Embryonic facial prominence (tissue), 1 donor: Measurements from ENCODE around the gene CAMSAP1.

Experiments
- DNase-seq: peaks from one replicate; pipeline ENCODE4 v3.0.0-alpha.2; 2016; ENCODE audit errors: extremely low spot score

Gene CAMSAP1

DNA sequence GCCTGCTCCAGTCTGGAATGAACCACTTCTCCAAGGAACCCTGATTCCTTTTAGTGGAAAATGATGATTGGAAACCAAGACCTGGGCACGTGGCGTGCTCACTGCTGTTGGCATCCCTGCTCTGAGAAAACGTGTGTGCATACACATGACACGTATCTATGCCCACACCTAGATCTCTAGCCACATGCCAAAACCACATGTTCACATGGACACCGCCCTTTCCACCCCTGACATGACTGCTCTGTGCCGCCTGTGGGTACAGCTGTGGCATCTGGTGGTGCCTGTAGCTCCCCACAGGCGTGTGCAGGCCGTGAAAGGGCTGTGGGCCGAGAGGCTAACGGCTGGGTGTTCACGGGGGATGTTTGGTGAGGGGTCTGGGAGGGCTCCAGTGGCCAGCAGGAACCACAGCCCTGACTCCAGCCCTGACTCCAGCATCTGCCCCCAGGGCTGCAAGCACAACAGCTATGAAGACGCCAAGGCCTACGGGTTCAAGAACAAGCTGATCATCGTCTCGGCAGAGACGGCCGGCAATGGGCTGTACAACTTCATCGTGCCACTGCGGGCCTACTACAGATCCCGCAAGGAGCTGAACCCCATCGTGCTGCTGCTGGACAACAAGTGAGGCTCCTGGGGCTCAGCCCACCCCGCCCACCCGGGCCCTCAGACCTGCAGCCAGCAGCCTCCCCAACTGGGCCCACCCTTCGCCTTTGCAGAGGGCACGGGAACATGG is 130.3 kb downstream of the CAMSAP1 start:
- no peak for DNase-seq

DNA sequence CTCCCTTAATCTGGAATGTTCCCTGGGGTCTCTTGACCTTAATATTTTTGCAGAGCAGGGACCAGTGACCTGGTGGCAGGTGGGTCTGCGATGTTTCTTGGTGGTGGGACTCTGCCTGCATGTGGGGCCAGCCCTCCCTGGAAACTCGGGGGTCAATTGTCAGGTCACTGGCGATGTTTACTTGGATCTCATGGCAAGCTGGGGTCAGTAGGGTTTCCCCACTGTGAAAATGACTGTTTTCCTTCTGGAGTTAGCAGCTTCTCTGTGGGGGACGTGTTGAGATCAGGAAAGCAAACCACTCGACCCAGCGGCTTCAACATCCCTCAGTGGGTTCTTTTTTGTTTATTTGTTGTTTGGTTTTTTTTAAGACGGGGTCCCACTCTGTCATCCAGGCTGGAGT is 131.4 kb downstream of the CAMSAP1 start:
- no peak for DNase-seq

DNA sequence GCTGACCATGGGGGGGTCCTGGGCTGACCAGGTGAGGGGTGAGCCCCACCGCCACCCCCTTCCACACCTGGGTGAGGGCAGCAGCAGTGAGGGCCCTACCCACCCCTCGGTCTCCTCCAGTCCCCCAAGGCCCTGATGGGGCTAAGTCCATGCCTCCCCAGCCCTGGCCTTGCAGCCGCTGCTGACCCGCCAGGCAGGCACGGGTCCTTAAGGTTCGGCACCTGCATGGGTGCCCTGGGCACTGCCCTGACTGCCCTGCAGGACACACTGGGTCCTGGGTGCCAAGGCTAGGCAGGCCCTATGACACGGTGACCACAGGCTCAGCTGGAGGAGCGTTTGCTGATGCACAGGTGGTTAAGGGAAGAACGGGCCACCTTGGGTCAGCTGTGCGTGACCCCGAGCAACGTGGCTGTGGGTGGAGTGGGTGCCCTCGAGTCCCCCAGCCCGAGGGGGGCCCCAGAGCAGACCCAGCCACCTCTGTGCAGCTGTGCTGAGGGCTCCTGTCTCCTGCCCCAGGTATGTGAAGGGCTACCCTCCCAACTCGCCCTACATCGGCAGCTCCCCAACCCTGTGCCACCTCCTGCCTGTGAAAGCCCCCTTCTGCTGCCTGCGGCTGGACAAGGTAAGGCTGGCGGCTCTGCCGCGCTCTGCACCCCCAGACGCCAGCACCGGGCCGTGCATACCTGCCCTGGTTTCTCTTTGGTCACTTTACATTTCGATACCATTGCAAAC is 132.4 kb downstream of the CAMSAP1 start:
- no peak for DNase-seq

DNA sequence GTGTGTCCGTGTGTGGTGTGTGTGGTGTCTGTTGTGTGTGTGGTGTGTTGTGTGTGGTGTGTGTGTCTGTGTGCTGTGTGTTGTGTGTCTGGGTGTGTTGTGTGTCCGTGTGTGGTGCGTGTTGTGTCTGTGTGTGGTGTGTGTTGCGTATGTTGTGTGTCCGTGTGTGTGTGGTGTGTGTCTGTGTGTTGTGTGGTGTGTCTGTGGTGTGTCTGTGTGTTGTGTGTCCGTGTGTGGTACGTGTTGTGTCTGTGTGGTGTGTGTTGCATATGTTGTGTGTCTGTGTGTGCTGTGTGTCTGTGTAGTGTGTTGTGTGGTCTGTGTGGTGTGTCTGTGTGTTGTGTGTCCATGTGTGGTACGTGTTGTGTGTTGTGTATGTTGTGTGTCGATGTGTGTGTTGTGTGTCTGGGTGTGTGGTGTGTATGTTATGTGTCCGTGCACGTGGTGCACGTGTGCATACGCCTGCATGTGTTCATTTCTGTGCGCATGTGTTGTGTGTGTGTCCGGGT is 133.1 kb downstream of the CAMSAP1 start:
- DNase-seq: no peak

DNA sequence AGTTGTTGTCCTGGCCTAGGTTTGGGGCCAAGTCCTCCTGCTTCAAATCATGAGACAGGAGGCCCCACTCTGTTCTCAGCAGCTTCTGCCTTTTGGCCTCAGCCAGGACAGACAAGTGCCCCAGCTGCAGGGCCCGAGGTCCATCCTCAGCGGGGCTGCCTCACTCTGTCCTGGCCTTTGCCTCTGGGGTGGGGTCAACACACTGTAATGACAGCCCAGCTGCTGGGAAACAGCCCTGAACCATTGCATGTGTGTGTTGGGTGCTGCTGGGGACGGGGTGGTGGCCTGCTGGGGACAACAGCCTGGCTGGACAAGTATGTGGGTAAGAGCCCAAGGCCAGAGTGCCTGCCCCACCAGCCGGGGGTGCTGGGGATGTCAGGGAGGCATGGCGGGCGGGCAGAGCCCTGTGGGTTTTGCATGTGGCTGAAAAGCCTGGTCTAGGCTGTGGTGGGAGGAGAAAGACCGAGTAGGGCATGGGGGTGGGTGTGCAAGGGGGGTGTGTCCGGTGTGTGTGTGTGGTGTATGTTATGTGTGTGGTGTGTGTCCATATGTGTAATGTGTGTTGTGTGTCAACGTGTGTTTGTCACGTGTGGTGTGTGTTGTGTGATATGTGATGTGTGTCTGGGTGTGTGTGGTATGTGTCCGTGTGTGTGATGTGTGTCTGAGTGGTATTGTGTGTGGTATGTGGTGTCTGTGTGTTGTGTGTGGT is 133.7 kb downstream of the CAMSAP1 start:
- no peak for DNase-seq

DNA sequence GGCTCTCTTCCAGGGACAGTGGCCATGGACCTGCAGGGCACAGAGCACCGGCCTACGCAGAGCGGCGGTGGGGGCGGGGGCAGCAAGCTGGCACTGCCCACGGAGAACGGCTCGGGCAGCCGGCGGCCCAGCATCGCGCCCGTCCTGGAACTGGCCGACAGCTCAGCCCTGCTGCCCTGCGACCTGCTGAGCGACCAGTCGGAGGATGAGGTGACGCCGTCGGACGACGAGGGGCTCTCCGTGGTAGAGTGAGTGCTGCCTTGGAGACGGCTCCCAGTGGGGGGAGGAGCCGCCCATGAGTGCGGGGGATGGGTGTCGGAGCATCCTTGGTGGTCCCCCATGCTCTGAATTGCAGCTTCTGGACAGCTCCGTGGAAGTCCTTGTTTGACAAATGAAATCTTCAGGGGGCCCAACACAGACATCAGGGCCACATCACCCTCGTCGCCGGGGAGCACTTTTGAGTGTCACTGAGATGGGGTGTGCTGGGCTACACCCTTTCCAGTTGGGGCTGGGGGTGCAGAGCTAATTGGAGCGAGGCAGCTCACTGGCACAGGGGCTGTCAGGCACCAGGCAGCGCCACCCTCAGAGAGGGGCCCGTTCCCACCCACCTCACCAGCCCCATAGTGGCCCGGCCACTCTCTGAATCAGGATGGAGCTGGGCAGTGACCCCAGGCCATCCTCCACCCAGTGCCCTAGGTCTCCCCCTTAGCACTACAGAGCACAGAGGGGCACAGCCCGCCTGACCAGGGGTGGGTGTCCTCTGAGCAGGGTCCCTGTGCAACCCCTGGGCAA is 134.4 kb downstream of the CAMSAP1 start:
- DNase-seq: no peak

DNA sequence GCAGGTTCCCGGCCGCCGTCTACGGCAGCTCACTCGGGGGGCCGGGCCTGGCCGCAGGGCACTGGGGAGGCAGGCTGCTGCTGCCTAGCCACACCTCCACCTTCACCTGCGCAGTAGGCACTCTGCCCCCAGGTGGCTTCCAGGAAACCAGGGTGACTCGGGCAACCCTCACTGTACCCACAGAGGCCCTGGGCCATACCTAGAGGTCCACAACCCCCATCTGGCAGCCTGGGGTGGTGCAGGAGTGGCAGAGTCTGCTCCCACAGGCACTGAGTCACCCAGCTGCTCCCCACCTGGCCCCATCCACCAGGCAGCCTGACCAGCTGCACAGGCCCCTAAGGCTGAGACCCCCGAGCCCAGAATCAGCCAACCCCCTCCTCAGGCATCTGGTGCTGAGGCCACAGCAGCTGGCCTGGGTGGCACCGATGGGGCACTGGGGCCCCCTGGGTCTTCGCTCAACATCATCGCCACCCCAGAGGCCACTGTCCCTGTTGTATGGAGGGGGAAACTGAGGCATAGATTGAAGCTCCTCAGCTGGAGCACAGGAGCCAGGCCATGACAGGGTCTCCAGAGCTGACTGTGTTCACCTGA is 135.2 kb downstream of the CAMSAP1 start:
- no peak for DNase-seq

DNA sequence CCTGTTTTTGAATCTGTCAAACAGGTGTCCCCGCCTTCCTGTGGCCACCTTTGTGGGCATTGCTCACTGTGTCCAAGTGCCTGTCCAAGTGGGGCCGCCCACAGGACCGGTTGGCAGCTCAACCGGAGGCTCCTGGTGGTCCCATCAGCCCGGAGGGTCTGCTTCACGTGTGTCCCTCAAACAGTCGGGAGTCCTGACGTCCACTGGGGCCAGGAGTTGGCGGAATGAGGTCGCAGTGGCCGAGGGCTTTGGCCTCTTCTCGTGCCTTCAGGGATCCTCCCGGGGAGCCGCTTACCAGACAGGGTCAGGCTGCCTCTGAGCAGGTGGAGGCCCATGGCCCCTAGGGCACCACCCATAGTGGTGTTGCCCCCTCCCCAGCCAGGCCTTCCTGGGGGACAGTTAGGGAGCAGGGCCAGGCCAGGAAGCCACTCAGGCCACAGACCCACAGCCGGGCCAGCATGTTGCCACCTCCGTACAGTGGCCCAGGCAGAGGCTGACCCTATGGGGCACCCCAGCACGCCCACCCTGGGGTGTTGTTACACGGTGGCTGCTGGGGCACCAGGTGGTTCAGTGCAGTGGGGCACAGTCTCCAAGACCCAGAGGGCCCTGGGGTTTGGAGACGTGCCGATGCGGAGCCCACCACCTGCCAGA is 135.8 kb downstream of the CAMSAP1 start:
- no peak for DNase-seq

DNA sequence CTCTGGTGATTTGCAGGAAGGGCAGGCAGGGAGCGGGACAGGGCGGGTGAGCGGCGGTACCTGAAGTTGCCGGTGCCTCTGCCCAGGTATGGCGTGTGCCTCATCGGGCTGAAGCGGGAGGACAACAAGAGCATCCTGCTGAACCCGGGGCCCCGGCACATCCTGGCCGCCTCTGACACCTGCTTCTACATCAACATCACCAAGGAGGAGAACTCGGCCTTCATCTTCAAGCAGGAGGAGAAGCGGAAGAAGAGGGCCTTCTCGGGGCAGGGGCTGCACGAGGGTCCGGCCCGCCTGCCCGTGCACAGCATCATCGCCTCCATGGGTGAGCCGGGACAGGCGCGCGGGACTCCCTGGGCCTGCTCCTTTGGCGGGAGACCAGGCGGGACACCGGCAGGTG is 136.6 kb downstream of the CAMSAP1 start:
- no peak for DNase-seq

DNA sequence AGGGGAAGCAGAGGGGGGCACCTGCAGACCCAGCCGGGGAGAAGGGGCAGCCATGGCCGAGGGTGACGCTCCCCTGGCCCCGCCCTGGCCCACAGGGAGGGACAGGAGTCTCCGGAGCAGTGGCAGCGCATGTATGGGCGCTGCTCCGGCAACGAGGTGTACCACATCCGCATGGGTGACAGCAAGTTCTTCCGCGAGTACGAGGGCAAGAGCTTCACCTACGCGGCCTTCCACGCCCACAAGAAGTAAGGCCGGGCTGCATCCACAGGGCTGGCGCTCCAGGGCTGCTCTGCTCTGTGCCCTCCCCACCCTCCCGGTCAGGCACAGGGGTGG is 137.2 kb downstream of the CAMSAP1 start:
- no peak for DNase-seq

DNA sequence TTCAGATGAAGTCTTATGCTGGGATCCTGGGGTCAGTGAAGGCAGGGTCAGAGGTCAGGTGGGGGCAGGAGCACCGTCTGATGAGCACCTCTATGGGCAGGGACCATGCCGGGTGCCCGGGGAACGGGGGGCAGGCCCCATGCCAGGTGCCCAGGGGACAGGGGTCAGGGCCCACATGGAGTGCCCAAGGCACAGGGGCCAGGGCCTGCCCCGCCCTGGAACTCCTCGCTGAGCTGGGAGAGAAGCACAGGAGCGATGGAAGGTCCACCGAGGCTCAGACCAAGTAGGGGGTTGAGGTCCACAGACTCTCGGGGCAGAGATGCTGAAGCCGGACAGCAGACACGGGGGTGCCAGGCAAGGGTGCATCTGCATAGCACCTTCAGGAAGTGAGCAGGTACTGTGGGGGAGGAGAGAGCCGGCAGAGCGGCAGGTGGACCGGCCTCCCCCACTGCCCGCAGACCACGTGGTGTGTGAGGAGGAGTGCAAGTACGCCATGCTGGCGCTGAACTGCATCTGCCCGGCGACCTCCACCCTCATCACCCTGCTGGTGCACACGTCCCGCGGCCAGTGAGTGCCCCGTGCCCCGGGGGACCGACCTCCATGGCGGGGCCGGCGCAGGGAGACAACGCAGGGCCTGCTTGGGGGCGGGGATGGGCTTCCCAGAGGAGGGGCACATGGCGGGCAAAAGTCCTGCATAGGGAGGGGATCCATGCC is 137.7 kb downstream of the CAMSAP1 start:
- no peak for DNase-seq

DNA sequence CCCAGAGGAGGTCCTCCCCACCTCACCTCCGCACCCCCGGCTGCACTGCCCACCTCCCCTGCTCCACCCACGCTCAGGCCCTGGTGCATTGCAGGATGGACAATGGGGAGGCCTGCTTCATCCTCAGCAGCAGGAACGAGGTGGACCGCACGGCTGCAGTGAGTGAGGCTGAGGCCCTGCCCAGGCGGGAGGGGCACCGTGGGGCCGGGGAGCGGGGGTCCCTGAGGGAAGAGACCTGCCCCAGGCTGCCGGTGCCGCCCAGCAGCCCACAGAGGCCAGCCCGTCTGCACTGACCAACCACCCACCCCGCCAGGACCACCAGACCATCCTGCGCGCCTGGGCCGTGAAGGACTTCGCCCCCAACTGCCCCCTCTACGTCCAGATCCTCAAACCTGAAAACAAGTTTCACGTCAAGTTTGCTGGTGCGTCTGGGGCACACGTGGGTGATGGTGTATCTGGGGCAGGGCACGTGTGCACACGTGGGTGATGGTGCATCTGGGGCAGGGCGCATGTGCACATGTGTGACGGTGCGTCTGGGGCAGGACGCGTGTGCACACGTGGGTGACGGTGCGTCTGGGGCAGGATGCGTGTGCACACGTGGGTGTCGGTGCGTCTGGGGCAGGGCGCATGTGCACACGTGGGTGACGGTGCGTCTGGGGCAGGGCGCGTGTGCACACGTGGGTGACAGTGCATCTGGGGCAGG is 138.7 kb downstream of the CAMSAP1 start:
- no peak for DNase-seq

DNA sequence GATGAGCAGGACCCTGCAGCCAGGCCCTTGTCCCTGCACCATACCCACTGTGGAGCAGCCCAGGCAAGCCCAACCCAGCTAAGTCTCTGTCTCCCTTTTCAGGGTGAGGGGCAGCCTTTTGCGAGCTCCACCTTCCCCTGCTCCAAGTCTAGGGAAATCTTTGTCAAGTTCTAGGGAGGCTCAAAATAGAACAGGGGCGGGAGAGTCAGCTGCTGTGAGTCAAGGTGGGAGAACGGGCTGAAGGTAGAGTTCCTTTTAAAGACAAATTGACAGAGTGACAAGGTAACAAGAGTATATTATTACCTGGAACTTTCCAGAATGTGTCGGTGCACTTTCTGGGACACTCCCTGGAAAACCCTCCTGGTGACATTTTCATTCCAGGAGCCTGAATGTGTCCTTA is 140.6 kb downstream of the CAMSAP1 start:
- no peak for DNase-seq

DNA sequence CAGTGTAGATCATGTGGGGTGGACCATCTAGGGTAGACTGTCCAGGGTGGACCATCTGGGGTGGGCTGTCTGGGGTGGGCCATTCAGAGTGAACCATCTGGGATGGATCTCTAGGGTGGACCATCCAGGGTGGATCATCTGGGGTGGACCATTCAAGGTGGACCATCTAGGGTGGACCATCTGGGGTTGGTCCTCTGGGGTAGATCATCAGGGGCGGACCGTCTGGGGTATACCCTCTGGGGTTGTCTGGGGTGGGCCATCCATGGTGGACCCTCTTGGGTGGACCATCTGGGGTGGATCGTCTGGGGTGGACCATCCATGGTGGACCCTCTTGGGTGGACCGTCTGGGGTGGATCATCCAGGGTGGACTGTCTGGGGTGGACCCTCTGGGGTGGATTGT is 141.1 kb downstream of the CAMSAP1 start:
- no peak for DNase-seq

DNA sequence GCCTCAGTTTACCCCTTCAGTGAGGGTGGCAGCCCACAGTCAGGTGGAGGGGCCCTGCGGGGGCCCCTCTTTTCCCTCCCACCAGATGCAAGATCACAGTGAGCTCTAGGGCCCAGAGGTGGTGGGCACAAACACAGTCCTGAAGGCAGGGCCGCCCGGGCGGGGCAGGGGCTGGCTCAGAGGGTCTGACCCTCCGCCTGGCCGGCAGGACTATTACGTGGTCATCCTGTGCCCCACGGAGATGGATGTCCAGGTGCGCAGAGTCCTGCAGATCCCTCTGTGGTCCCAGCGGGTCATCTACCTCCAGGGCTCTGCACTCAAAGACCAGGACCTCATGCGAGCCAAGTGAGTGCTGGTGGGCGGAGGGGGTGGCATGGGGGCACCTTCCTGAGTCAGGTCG is 141.9 kb downstream of the CAMSAP1 start:
- DNase-seq: no peak

DNA sequence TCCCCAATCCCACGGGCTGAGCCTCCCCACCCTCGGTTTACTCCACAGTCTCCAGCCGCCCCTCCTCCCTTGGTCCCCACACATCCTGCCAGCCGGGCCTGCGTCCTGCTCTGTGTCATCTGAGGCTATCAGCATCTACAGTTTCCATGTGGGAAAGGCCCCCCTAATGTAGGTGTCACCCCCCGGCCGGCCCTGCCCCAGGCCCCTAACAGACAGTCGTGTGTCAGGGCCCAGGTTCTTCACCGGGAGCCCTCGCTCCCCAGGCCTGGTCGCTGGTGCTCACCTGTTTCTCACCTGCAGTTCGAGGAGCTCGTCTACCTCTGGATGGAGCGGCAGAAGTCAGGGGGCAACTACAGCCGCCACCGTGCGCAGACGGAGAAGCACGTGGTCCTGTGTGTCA is 142.6 kb downstream of the CAMSAP1 start:
- DNase-seq: no peak

DNA sequence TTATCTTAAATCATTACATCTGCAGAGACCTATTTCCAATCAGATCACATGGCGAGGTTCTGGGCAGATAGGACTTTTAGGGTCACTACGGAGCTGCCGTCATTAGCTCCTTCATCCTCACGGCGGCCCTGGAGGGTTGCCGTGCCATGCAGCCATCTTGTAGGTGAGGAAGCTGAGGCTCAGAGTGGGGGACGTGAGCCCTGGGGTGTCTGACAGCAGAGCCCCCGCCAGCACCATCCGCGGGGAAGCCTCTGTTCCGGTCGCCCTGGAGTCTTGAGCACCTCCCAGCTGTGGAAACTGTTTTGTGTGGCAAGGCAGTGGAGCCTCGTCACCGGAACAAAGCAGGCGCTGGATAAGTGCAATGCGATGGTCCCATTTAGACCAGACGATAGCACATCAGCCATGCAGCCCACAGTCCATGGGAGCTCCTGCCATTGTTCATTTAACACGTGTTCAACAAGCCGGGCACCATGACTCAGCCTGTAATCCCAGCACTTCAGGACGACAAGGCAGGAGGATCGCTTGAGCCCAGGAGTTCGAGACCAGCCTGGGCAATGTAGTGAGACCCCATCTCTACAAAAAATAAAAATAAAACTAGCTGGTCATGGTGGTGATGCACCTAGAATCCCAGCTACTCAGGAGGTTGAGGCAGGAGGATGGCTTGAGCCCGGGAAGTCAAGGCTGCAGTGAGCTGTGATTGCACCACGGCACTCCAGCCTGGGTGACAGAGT is 143.5 kb downstream of the CAMSAP1 start:
- no peak for DNase-seq

DNA sequence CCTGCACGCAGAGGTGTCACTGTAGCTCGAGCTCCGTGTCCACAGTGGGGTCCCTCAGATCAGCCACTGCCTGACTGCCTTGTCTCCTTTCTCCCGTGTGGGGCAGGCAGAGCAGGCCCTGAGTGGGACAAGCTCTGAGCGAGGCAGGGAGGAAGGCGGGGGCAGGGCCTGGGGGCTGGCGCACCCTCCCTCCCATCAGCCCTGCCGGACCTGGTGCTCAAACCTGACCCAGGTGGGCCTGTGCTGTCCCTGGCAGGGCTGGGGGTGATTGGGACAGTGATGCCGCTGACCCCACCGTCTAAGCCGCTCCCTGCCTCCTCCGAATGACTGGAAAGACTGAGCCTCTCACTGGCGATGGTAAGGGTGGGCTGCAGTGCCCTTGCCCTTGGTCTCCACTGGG is 144.4 kb downstream of the CAMSAP1 start:
- no peak for DNase-seq

DNA sequence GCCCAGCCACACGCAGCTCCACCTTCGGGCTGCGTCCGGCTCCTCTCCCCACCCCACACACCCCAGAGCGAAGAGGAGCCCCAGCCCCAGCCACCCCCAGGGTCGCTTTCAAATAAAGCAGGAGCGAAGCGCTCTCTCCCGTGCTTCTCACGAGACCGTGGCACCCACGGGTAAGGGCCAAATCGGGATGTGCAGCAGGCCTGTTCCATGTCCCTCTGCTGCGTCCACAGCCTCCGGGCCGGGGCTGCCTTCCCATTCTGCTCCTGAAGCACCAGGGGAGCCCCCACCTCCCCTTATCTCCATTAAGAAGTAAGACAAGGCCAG is 145.5 kb downstream of the CAMSAP1 start:
- no peak for DNase-seq
